ENCODE data around the gene CROCC.
"Not testable (repeated sequence)": the region's sequence is repeated elsewhere in the genome, so short reads cannot be mapped to it uniquely, and the experiment has no call there.

DNA sequence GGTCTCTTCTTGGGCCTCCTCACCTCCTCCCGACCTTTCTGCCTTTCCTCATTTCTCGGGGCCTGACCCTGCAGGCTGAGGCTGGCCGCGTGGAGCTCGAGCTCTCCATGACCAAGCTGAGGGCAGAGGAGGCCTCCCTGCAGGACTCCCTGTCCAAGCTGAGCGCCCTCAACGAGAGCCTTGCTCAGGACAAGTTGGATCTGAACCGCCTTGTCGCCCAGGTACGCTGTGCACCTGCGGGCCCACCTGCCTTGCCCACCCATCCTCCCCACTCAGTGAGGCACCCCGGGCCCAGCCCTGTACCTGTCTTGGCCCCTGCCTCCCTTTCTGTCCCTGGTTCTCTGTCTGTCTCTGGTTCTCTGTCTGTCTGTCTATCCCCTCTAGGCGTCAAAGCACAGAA is 24.5 kb downstream of the CROCC start:
- not testable (repeated sequence) for TF ChIP-seq POLR2A, EP300 (IDR thresholded peaks at IDR 0.05)
- TF ChIP-seq, protein P1, sequence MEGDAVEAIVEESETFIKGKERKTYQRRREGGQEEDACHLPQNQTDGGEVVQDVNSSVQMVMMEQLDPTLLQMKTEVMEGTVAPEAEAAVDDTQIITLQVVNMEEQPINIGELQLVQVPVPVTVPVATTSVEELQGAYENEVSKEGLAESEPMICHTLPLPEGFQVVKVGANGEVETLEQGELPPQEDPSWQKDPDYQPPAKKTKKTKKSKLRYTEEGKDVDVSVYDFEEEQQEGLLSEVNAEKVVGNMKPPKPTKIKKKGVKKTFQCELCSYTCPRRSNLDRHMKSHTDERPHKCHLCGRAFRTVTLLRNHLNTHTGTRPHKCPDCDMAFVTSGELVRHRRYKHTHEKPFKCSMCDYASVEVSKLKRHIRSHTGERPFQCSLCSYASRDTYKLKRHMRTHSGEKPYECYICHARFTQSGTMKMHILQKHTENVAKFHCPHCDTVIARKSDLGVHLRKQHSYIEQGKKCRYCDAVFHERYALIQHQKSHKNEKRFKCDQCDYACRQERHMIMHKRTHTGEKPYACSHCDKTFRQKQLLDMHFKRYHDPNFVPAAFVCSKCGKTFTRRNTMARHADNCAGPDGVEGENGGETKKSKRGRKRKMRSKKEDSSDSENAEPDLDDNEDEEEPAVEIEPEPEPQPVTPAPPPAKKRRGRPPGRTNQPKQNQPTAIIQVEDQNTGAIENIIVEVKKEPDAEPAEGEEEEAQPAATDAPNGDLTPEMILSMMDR (IDR thresholded peaks at IDR 0.05) = not testable (repeated sequence)
